Measurements from ENCODE around the gene ZC3H6.

GRCh38 chr2:112342067-112342550, 66.7 kb downstream of the ZC3H6 start:
- TF ChIP-seq E2F1 (CRISPR knock-in tag; IDR thresholded peaks at IDR 0.05) (no peak), HDAC2 (CRISPR knock-in tag; IDR thresholded peaks at IDR 0.05) (no peak), KLF13 (CRISPR knock-in tag; IDR thresholded peaks at IDR 0.05) (no peak), KMT2A (CRISPR knock-in tag; IDR thresholded peaks at IDR 0.05) (no peak), GLI4 (CRISPR knock-in tag; IDR thresholded peaks at IDR 0.05; ENCODE audit: borderline replicate concordance) (no peak), PPARG (CRISPR knock-in tag; conservative IDR thresholded peaks at IDR 0.05) (no peak), NFKBIZ (CRISPR knock-in tag; IDR thresholded peaks at IDR 0.05) (no peak), PAX8 (CRISPR knock-in tag; IDR thresholded peaks at IDR 0.05; ENCODE audit: borderline replicate concordance) (no peak), TCF7 (IDR thresholded peaks at IDR 0.05; ENCODE audit: low read depth) (no peak), ELF1 (CRISPR knock-in tag; IDR thresholded peaks at IDR 0.05) (no peak)
- TF ChIP-seq, protein P1, sequence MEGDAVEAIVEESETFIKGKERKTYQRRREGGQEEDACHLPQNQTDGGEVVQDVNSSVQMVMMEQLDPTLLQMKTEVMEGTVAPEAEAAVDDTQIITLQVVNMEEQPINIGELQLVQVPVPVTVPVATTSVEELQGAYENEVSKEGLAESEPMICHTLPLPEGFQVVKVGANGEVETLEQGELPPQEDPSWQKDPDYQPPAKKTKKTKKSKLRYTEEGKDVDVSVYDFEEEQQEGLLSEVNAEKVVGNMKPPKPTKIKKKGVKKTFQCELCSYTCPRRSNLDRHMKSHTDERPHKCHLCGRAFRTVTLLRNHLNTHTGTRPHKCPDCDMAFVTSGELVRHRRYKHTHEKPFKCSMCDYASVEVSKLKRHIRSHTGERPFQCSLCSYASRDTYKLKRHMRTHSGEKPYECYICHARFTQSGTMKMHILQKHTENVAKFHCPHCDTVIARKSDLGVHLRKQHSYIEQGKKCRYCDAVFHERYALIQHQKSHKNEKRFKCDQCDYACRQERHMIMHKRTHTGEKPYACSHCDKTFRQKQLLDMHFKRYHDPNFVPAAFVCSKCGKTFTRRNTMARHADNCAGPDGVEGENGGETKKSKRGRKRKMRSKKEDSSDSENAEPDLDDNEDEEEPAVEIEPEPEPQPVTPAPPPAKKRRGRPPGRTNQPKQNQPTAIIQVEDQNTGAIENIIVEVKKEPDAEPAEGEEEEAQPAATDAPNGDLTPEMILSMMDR (CRISPR knock-in tag; IDR thresholded peaks at IDR 0.05), result no peak
